Activated T-cell treated with anti-CD3 and anti-CD28 coated beads, Interleukin-2, amount 50 U/mL, for 48 hours (primary cell): ENCODE measurements around the gene TCF7L2.

Source experiments
- DNase-seq, 2 experiments: peaks; one replicate each; pipeline ENCODE4 v3.0.0-alpha.2; 2020

The TCF7L2 gene

GRCh38 chr10:113068178-113068890 is 118.3 kb downstream of the TCF7L2 start:
- no peak for DNase-seq

GRCh38 chr10:113069595-113069994 is 119.5 kb downstream of the TCF7L2 start:
- no peak for DNase-seq

- DNase-seq = no peak
These were observed 121.4 kb downstream of the TCF7L2 start for GRCh38 chr10:113071446-113071845.

GRCh38 chr10:113073549-113074189 is 123.6 kb downstream of the TCF7L2 start:
- no peak for DNase-seq

GRCh38 chr10:113076949-113077348 is 126.9 kb downstream of the TCF7L2 start:
- DNase-seq = no peak

- DNase-seq = no peak
These were observed 128.3 kb downstream of the TCF7L2 start for GRCh38 chr10:113078282-113078907.

- DNase-seq = no peak
These were observed 130.2 kb downstream of the TCF7L2 start for GRCh38 chr10:113080061-113080924.

- no peak for DNase-seq
These were observed 130.8 kb downstream of the TCF7L2 start for GRCh38 chr10:113080925-113081229.

- DNase-seq = no peak
These were observed 134.0 kb downstream of the TCF7L2 start for GRCh38 chr10:113084031-113084430.

- no peak for DNase-seq
These were observed 135.7 kb downstream of the TCF7L2 start for GRCh38 chr10:113085776-113086175.

GRCh38 chr10:113086282-113086681 is 136.2 kb downstream of the TCF7L2 start:
- DNase-seq = no peak

GRCh38 chr10:113087165-113088029 is 137.3 kb downstream of the TCF7L2 start:
- DNase-seq = no peak

GRCh38 chr10:113088194-113088593 is 138.1 kb downstream of the TCF7L2 start:
- DNase-seq = no peak

GRCh38 chr10:113089551-113089950 is 139.5 kb downstream of the TCF7L2 start:
- no peak for DNase-seq

GRCh38 chr10:113091920-113092319 is 141.9 kb downstream of the TCF7L2 start:
- DNase-seq = no peak

GRCh38 chr10:113093188-113094113 is 143.4 kb downstream of the TCF7L2 start:
- no peak for DNase-seq

- DNase-seq = no peak
These were observed 144.1 kb downstream of the TCF7L2 start for GRCh38 chr10:113094114-113094486.

- DNase-seq = no peak
These were observed 145.5 kb downstream of the TCF7L2 start for GRCh38 chr10:113095419-113096127.

GRCh38 chr10:113096128-113096996 is 146.3 kb downstream of the TCF7L2 start:
- DNase-seq = no peak

- DNase-seq = no peak
These were observed 147.0 kb downstream of the TCF7L2 start for GRCh38 chr10:113097036-113097435.
